ENCODE measurements around the gene AMMECR1.

Gene AMMECR1

DNA sequence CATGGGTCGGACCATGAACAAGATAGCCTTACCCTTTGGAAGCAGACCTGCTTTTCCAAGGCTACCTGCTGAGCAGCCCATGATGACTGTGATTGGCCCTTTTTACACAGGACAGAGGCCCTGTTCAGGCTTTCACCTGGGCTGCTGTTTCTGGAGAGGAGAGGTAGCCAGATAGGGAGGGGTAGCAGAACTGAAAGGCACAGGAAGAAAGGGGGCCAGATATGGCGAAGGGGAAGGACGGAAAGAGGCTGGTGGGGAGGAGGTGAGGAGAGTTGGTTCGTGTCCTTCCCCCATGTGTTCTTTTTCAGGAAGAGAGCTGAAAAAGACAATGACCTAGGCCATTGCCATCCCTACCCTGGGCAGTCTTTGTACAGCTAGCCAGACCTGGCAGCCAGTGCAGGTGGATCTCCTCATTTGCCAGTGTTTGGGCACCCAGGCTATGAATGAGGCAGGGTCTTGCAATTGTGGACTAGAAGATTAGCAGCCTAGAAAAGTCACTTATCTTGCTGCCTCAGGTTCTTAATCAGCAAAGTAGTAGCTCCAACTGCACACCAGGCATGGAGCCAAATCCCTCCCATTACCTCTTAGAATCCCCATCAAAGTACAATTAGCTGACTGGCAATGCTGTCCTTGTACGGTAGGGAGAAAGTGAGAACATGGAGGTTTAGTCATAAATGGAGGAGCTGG is 139.6 kb downstream of the AMMECR1 start:
- no peak for TF ChIP-seq CTCF (IDR thresholded peaks at IDR 0.05; ENCODE audit: low read depth, low read length, missing control alignments)
- no peak for DNase-seq (ENCODE audit: extremely low read depth, low read depth)
- no peak overlapping the region for H3K4me3 ChIP-seq (replicated peaks; ENCODE audit: low read depth, low read length)

DNA sequence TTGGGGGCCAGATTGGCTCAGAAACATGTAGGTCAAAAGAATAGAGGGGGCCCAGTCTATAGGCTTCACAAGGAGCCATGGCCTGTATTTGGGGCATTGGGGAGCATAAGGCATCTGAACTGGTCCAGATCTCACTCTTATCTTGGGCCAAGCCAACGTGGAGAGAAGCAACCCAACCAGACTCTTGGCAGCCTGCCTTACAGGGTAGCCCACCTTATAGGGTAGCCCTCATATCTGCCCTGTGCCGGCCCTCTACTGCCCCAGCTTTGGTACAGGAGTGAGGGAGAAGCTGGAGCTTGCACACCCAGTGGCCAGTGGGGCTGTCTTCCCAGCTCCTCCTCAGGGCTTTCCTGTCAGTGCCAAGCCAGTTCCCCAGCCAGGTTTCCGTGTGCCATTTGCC is 142.2 kb downstream of the AMMECR1 start:
- no peak overlapping the region for H3K4me3 ChIP-seq (replicated peaks; ENCODE audit: low read depth, low read length)
- DNase-seq (ENCODE audit: extremely low read depth, low read depth) = no peak
- no peak for TF ChIP-seq CTCF (IDR thresholded peaks at IDR 0.05; ENCODE audit: low read depth, low read length, missing control alignments)

DNA sequence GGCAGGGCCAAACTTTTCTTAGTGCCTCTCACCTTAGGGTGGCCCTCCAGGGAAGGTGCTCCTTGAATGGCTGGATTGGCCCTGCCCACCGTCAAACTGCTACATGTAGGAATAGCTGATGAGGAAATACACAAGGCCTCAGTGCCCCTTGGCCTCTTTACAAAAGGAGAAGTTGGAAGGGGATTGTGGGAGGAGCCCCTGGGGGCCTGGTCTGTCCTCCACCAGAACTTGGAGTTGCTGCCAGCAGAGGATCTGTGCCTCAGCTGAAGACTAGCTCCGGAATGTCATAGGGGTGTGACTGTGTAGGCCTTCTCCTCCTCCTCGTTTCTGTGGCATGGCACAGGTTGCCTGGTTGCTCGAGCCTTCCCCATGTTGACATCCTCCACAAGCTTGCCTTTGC is 142.7 kb downstream of the AMMECR1 start:
- no peak for TF ChIP-seq CTCF (IDR thresholded peaks at IDR 0.05; ENCODE audit: low read depth, low read length, missing control alignments)
- no peak for DNase-seq (ENCODE audit: extremely low read depth, low read depth)
- no peak overlapping the region for H3K4me3 ChIP-seq (replicated peaks; ENCODE audit: low read depth, low read length)

GRCh38 chrX:110173192-110174175 is 144.4 kb downstream of the AMMECR1 start:
- no peak overlapping the region for H3K4me3 ChIP-seq (replicated peaks; ENCODE audit: low read depth, low read length)
- no peak for TF ChIP-seq CTCF (IDR thresholded peaks at IDR 0.05; ENCODE audit: low read depth, low read length, missing control alignments)
- no peak for DNase-seq (ENCODE audit: extremely low read depth, low read depth)

DNA sequence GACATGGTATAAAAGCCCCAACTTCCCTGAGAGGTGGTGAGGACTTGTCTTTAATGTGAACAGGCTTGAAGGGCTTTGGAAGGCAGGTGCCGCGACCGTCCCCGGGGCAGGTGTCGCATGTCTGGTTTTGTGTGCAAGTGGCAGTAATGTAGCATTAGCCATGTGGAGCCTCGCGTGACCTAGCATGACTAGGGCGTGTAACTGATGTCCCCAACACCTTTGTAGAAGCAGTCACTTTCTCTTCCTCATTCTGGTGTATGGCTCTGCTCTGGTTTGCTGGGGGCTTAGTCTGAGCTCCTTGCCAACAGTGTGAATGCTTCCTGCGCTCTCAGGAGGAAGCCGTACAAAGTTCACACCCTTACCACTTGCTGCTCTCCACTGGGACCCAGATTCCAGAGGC is 145.7 kb downstream of the AMMECR1 start:
- DNase-seq (ENCODE audit: extremely low read depth, low read depth) = no peak
- no peak for TF ChIP-seq CTCF (IDR thresholded peaks at IDR 0.05; ENCODE audit: low read depth, low read length, missing control alignments)
- H3K4me3 ChIP-seq (replicated peaks; ENCODE audit: low read depth, low read length) = no peak overlapping the region

- TF ChIP-seq CTCF (IDR thresholded peaks at IDR 0.05; ENCODE audit: low read depth, low read length, missing control alignments) = no peak
- DNase-seq (ENCODE audit: extremely low read depth, low read depth) = no peak
- H3K4me3 ChIP-seq (replicated peaks; ENCODE audit: low read depth, low read length) = no peak overlapping the region
These were observed 146.4 kb downstream of the AMMECR1 start for GRCh38 chrX:110171442-110171841.
